Esophagus (tissue), 2 donors: ENCODE measurements around the gene GUCA1A. TPM values are rescaled to one million over a fixed set of nuclear protein-coding genes. Genes with fewer than 3 reads are reported as not detected.
"Not testable (repeated sequence)": the region's sequence is repeated elsewhere in the genome, so short reads cannot be mapped to it uniquely, and the experiment has no call there.

ENCODE experiments used
- H3K27ac ChIP-seq, 2 donors: one replicate each; pipeline ENCODE4 v1.5.1; 2013; ENCODE audit warnings: low read depth in 2 of 2, mild to moderate bottlenecking in 2 of 2, inconsistent platforms in 1 of 2, low read length in 1 of 2, moderate library complexity in 1 of 2
- H3K27me3 ChIP-seq, 2 donors: one replicate each; pipeline ENCODE4 v1.6.1; 2013; ENCODE audit warnings: low read length in 2 of 2, control low read depth in 1 of 2, mild to moderate bottlenecking in 1 of 2; ENCODE audit not compliant: insufficient read depth in 2 of 2, control insufficient read depth in 1 of 2
- H3K36me3 ChIP-seq, 2 donors: one replicate each; pipeline ENCODE4 v1.6.1; 2013; ENCODE audit warnings: low read length in 1 of 2; ENCODE audit not compliant: control insufficient read depth in 2 of 2, insufficient read depth in 2 of 2
- H3K4me1 ChIP-seq, 2 donors: one replicate each; pipeline ENCODE4 v1.6.1; 2013; ENCODE audit warnings: low read length in 1 of 2; ENCODE audit not compliant: control insufficient read depth in 2 of 2, insufficient read depth in 2 of 2
- H3K4me3 ChIP-seq, 2 donors: one replicate each; pipeline ENCODE4 v1.5.1; 2013; ENCODE audit warnings: low read length in 2 of 2, mild to moderate bottlenecking in 2 of 2, low read depth in 1 of 2, moderate library complexity in 1 of 2
- H3K9me3 ChIP-seq, 2 donors: one replicate each; pipeline ENCODE4 v1.6.1; 2013; ENCODE audit warnings: mild to moderate bottlenecking in 2 of 2, low read depth in 1 of 2, low read length in 1 of 2, moderate library complexity in 1 of 2; ENCODE audit not compliant: control insufficient read depth in 2 of 2, insufficient read depth in 1 of 2
- WGBS, 2 donors: extraction: QIAGEN DNeasy Blood & Tissue Kit; methylation state at CpG; one replicate each; pipeline ENCODE4 v1.1.7; 2013; 5-methylcytosine and 5-hydroxymethylcytosine counted together
- polyA plus RNA-seq, 2 donors: library from polyadenylated mRNA; stranded (reverse); fragments of 200-250 nt; gene quantifications; one replicate each; pipeline ENCODE4 v1.2.3, GENCODE V29; 2013
- donor health status: healthy with polysubstance abuse.
- donor health status: Bipolar disorder and iron deficiency.

Gene GUCA1A
- polyA plus RNA-seq, 2 donors, result not detected

- 27 to 35% methylated on average over 13 of the region's 13 CpGs for WGBS, 2 donors
- peaks cover 0 to 11% of the 10 kb centered on the region in 2 donors for H3K4me1 ChIP-seq
- H3K36me3 ChIP-seq, result peaks cover 0 to 9% of the 10 kb centered on the region in 2 donors
- no peaks in the 10 kb centered on the region for H3K27me3 ChIP-seq
- no peaks in the 10 kb centered on the region for H3K9me3 ChIP-seq
- H3K4me3 ChIP-seq, result peak overlapping the region; percentile 75 to 82
- H3K27ac ChIP-seq, result peak overlapping the region; percentile 91 to 97
These were observed 31.5 kb upstream of the GUCA1A start for GRCh38 chr6:42141603-42142117.

DNA sequence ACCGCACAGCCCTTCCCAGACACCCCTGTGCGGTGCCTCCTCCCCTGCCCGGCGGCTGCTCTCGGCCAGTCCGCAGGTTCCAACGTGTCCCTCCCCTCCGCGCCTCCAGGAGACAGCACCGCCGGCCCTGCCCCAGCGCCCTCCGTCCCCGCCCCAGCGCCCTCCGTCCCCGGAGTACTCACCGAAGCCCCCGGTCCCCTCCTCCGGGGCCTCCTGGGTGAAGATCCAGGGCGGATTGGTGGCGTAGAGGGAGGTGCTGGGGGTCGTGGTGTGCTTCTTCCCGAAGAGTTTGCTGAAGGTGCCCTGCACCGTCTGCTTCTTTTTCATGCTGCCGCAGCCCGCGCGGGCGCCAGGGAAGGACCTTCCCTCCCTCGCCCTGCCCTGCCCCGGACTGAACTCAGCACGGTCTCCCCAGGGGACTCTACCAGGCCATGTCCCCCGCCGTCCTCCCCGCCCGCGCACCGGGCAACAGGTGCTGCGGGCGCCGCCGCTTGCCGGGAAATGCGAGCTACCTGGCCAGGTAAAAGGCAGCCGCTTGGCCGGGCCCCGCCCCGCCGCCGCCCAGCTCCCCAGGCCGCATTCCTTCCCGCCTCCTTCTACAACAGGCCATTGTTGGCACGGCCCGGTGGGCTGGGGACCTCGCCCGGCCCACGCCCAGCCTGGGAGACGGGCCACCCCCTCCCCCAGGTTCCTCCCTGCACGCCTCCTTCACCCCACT lies 30.9 kb upstream of the GUCA1A start, which contains the start of gene C6orf132:
Gene C6orf132, minus strand, starts transcription at position 503 of the 718 bp plus-strand sequence. Its CDS starts 176 bp downstream, at position 327.
- Histone ChIP-seq H3K4me1 (peaks cover 0 to 9% of the 10 kb centered on the region in 2 donors), H3K36me3 (peaks cover 0 to 9% of the 10 kb centered on the region in 2 donors), H3K4me3 (peak within 1 kb of the TSS; percentile 75 to 82), H3K27ac (peak within 1 kb of the TSS; percentile 91 to 97), H3K27me3 (no peaks in the 10 kb centered on the region), H3K9me3 (no peaks in the 10 kb centered on the region)
- 2 to 4% methylated on average over 56 to 60 of the region's 60 CpGs for WGBS, 2 donors

- H3K27me3 ChIP-seq, result no peaks in the 10 kb centered on the region
- no peaks in the 10 kb centered on the region for H3K4me1 ChIP-seq
- no peak overlapping the region for H3K27ac ChIP-seq
- 69 to 83% methylated on average over 10 of the region's 10 CpGs for WGBS, 2 donors
- no peaks in the 10 kb centered on the region for H3K36me3 ChIP-seq
- no peak overlapping the region for H3K4me3 ChIP-seq
- H3K9me3 ChIP-seq, result no peaks in the 10 kb centered on the region
These were observed 26.0 kb upstream of the GUCA1A start for GRCh38 chr6:42147138-42147562.

DNA sequence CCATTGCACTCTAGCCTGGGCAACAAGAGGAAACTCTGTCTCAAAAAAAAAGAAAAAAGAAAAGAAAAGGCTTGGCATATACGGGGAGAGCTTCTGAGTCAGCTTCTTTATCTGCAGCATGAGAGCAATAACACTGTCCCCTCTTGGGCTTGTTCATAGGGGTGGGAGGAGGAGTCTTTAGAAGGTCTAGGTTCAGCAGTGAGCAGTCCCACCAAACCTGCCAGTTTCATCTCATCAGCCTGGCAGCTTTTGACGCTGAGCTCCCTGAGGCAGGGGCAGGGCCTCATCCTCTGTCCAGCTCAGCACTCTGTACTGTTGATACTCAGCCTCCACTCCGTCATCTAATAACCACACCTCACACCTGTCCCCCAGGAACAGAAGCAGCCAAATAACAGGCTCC lies 25.1 kb upstream of the GUCA1A start:
- H3K36me3 ChIP-seq, result no peaks in the 10 kb centered on the region
- H3K27ac ChIP-seq, result peak overlapping the region in 1 of 2 donors; percentile 26
- H3K4me1 ChIP-seq, result no peaks in the 10 kb centered on the region
- no peaks in the 10 kb centered on the region for H3K27me3 ChIP-seq
- no peaks in the 10 kb centered on the region for H3K9me3 ChIP-seq
- H3K4me3 ChIP-seq, result no peak overlapping the region
- WGBS, 2 donors, result 36% methylated on average over 3 of the region's 3 CpGs

DNA sequence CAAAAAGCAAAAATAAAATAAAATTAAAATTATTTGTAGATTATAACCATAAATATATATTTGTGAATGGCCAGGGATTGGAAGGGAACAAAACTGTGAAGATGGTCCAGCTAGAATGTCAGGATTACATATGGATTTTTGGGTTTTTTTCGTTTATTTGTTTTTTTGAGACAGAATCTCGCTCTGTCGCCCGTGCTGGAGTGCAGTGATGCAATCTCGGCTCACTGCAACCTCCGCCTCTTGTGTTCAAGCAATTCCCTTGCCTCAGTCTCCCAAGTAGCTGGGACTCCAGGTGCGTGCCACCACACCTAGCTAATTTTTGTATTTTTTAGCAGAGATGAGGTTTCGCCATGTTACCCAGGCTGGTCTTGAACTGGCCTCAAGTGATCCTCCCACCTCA lies 22.9 kb upstream of the GUCA1A start:
- H3K4me1 ChIP-seq, result peaks cover 0 to 3% of the 10 kb centered on the region in 2 donors
- no peaks in the 10 kb centered on the region for H3K36me3 ChIP-seq
- H3K4me3 ChIP-seq, result no peak overlapping the region
- no peaks in the 10 kb centered on the region for H3K9me3 ChIP-seq
- no peaks in the 10 kb centered on the region for H3K27me3 ChIP-seq
- WGBS, 2 donors, result 86 to 90% methylated on average over 8 of the region's 8 CpGs
- H3K27ac ChIP-seq, result no peak overlapping the region

GRCh38 chr6:42152024-42152423 lies 21.1 kb upstream of the GUCA1A start:
- Histone ChIP-seq H3K4me3 (no peak overlapping the region), H3K27me3 (no peaks in the 10 kb centered on the region), H3K4me1 (peaks cover 0 to 6% of the 10 kb centered on the region in 2 donors), H3K27ac (no peak overlapping the region), H3K9me3 (no peaks in the 10 kb centered on the region), H3K36me3 (no peaks in the 10 kb centered on the region)
- 86% methylated on average over 8 of the region's 8 CpGs for WGBS, 2 donors

- 73 to 83% methylated on average over 3 of the region's 4 CpGs for WGBS, 2 donors
- H3K4me3 ChIP-seq, H3K27ac ChIP-seq, H3K4me1 ChIP-seq, H3K36me3 ChIP-seq, H3K27me3 ChIP-seq, H3K9me3 ChIP-seq: not testable (repeated sequence)
These were observed 20.5 kb upstream of the GUCA1A start for GRCh38 chr6:42152528-42153213.

GRCh38 chr6:42153921-42154320 lies 19.2 kb upstream of the GUCA1A start:
- no peaks in the 10 kb centered on the region for H3K36me3 ChIP-seq
- WGBS, 2 donors, result 62 to 63% methylated on average over 5 of the region's 5 CpGs
- H3K27ac ChIP-seq, result peak overlapping the region in 1 of 2 donors; percentile 34
- no peaks in the 10 kb centered on the region for H3K27me3 ChIP-seq
- peaks cover 0 to 8% of the 10 kb centered on the region in 2 donors for H3K4me1 ChIP-seq
- H3K9me3 ChIP-seq, result no peaks in the 10 kb centered on the region
- no peak overlapping the region for H3K4me3 ChIP-seq

- H3K27ac ChIP-seq, result no peak overlapping the region
These were observed 18.5 kb upstream of the GUCA1A start for GRCh38 chr6:42154461-42155209.

More at GRCh38 chr6:42154461-42155209, 18.5 kb upstream of the GUCA1A start:
- H3K9me3 ChIP-seq, result no peaks in the 10 kb centered on the region
- H3K36me3 ChIP-seq, result no peaks in the 10 kb centered on the region
- no peak overlapping the region for H3K4me3 ChIP-seq
- H3K4me1 ChIP-seq, result peaks cover 0 to 11% of the 10 kb centered on the region in 2 donors
- H3K27me3 ChIP-seq, result no peaks in the 10 kb centered on the region
